GM18870 (cell line): ENCODE measurements around the gene PRKX.
"Not testable (repeated sequence)": the region's sequence is repeated elsewhere in the genome, so short reads cannot be mapped to it uniquely, and the experiment has no call there.

Source experiments
- ATAC-seq: cut with Tn5 transposase; IDR thresholded peaks from one replicate; pipeline ENCODE4 v1.9.1; 2021; ENCODE audit warnings: moderate library complexity; ENCODE audit not compliant: unreplicated experiment

PRKX gene

DNA sequence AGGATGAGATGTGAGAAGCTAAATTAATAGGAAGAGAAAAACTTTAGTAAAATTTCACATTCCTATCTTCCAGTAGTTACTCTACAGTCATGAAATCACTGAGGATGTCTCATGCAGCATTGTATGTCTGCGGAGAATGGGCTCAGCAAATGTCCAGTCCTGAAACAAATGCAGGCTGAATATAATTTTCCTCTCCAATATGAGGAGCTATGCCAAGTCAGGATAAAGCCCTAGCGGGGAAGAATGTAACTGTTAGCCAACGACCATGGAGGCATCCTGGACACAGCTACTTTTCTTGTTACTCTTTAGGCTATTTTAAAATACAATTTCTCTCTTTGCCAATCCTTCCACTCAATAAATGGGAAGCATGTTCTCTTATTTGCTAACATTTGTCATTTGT is 127.7 kb downstream of the PRKX start:
- ATAC-seq, result no peak

- no peak for ATAC-seq
Measured at GRCh38 chrX:3584415-3584996, 128.9 kb downstream of the PRKX start.

GRCh38 chrX:3582451-3582850 is 131.0 kb downstream of the PRKX start:
- no peak for ATAC-seq

DNA sequence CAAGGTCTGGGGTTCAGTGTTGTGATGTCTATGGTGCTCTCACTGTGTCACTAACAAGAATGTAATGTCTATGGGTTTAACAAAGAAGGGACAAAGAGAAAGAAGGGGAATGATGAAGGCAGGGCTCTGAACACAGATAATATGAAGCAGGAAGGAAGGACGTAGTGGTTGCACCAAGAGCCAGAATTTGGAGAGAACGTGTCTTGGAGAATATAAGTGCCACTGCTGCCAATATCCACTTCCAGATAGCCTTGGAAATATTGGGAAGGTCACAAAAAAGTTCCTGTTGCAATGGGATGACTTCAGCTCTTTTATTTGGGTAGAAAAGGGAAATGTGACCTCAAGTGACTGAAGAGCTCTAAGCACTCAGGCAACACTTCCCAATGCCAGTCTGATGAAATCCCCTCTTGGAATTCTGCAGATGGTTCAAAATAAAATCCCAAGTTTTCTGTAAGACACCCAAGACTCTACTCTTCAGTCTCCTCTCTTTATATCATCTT is 131.8 kb downstream of the PRKX start:
- no peak for ATAC-seq

DNA sequence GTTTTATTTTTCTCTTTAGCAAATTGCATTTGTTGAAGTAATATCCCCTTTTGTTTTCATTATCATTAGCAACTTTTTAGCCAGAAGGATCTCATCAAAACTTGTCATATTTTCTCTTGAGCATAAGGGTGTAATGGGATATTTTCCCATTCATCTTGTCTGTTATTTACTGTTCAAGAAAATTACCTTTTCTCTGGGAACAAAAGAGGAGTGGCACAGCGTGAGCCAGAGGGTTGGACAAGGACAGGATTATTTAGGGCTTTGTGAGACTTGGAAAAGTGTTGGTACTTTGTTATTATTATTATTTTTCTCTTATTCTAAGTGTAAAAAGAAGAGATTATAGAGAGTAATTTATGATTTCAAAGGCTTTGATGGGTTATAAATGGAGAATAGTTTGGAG is 135.9 kb downstream of the PRKX start:
- ATAC-seq, result no peak

- no peak for ATAC-seq
Measured at GRCh38 chrX:3576886-3577501, 136.5 kb downstream of the PRKX start.

GRCh38 chrX:3567686-3568085 is 145.8 kb downstream of the PRKX start:
- ATAC-seq, result no peak

DNA sequence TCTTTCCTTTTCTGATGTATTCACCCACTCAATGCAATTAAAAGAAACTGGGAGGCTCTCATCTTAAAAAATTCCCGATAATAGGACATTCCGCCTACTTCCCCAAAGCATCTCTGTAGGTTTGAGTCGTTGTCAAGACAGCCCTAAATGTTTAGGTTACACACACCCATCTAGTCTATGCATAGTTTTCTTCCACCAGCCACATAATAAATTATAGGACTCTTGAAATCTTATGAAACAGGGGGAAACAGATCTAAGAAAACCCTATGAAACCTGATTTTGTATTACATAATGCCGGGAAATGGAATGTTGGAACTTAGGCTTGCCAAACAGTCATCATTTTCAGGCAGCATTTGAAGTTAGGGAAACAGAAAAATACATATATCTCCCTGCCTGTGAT is 150.0 kb downstream of the PRKX start:
- no peak for ATAC-seq

GRCh38 chrX:3560010-3560409 is 153.4 kb downstream of the PRKX start:
- not testable (repeated sequence) for ATAC-seq
